HUDEP-2 (cell line): Measurements from ENCODE around the gene C2CD4A.

Experiments
- DNase-seq, 76 experiments: peaks; one replicate each; lab custom pipeline; 2025; ENCODE audit not compliant: unreplicated experiment in 76 of 76; lab: John Stamatoyannopoulos, UW

Gene C2CD4A

DNA sequence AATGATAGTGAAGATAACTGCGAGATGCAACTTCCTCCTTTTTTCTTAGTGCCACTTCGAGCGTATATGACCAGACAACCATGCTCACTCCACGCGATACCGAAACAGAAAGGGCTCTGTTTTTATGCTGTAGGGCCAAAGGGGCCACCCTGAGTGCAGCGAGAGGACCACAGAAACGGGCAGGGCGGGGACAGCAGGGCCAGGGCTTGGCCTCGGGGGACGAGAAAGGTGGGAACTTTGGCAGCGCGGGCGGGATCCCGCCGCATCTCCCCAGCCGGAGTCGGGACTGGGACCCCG, 7.0 kb upstream of the C2CD4A start:
- peak in 45 of 76 experiments; percentile 7 to 64 (median 37) for DNase-seq

DNA sequence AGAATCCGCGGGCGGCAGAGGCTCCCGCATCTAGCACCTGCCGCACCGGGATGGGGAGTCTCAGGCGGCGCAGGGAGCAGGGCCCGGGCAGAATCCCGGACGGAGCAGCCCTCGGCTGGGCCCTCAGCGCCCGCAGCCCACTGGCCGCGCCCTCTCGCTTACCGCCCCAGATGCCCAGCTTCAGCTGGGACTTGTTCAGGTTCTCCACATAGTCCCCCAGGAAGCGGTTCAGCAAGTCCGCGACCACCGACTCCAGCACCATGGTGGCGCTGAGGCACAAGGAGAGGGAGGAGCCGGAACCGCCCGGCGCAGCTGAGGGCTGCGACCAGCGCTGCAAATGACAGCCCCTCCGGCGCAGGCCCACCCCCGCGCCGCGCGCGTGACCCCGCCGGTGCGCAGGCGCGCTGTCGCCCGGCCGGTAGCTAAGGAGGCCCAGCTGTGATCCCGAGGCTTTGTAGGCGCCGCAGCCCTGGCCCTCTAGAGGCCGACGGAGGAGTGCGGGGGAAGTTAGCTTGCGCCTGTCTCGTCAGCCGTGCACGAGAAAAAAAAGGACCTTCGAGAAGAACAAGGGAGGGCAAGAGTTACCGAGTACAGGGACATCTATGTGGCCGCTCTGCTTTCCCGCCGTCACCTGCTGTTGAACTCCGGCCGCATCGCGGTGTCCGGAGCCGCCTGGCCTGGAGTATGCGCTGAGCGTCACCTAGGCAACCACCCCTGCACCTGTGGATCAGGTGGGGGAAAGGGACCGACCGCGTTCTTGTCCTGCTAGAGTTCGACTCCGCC, 6.5 kb upstream of the C2CD4A start, which contains the start of gene VPS13C:
VPS13C (minus strand) TSS at position 335 of the 783 bp plus-strand sequence; CDS start at position 262, 73 bp downstream.
- DNase-seq = peak in 75 of 76 experiments; percentile 25 to 94 (median 87)

DNA sequence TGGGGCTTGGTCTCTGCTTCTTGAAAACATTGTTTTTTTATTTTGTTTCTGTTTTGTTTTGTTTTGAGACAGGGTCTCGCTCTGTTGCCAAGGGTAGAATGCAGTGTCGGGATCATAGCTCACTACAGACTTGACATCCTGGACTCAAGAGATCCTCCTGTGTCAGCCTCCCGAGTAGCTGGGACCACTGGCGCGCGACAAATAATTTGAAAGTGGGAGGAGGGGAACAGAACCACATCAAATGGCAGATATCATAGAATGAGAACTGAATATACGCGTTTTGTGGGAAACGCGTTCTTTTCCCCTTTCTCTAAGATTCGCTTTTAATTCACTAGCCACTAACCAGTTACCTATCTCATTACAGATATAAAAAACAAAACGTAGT, 5.9 kb upstream of the C2CD4A start:
- peak in 3 of 76 experiments; percentile 24 to 44 (median 26) for DNase-seq

DNA sequence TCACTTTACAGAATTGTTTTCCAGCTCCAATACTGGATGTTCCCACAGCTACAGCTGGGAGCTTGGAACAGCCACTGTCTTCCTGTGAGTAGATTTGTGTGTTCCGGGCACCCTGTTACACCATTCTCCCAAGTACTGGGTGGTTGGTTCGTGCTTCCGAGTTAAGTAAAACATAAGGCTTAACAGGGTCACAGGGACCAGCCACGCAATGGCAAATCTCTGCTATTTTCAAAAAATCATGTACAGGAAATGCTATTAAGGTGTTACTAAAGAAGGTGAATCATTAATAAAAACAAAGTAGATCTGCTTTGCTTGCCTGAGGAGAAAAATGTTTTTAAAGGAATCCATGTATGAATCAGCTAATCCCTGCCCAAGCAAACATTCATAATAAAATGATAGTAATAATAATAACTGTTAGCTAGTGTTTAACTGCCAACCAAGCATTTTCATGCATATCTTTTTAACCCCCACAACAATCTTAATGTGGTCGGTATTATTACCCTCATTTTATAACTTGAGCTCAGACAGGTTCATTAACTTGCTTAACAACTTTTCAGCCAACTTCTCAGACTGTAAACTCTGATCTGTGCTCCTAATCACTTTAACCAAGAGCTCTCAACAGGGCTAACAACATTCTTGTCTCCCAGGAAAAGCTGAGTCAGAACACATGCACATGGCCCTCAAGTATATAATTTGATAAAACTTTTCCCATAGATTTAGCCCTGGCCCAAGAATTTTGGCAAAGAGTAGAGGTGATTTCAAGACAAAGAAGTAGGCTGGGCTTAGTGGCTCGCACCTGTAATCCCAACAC, 2.7 kb upstream of the C2CD4A start:
- no peak for DNase-seq

DNA sequence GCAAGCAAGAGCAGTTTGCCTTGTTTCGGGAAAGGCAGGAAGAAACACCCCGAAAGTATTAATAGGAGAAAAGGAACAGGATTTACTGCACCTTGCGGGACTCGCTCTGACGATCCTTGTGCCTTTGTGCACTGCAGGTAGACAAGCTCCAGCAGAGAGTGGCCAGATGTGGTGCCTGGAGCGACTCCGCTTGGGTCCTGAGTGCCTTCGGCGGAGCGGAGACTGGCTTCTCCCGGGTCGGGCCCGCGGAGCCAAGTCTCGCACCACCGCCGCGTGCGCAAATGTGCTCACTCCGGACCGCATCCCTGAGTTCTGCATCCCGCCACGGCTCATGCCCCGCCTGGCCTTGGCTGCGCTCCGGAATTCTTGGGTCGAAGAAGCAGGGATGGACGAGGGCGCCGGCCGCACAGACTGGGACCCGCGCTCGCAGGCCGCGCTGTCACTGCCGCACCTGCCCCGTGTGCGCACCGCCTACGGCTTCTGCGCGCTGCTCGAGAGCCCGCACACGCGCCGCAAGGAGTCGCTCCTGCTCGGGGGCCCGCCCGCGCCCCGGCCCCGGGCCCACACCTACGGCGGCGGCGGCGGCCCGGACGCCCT, 769 bp downstream of the C2CD4A start:
- DNase-seq = peak in 2 of 76 experiments; percentile 8 to 18

DNA sequence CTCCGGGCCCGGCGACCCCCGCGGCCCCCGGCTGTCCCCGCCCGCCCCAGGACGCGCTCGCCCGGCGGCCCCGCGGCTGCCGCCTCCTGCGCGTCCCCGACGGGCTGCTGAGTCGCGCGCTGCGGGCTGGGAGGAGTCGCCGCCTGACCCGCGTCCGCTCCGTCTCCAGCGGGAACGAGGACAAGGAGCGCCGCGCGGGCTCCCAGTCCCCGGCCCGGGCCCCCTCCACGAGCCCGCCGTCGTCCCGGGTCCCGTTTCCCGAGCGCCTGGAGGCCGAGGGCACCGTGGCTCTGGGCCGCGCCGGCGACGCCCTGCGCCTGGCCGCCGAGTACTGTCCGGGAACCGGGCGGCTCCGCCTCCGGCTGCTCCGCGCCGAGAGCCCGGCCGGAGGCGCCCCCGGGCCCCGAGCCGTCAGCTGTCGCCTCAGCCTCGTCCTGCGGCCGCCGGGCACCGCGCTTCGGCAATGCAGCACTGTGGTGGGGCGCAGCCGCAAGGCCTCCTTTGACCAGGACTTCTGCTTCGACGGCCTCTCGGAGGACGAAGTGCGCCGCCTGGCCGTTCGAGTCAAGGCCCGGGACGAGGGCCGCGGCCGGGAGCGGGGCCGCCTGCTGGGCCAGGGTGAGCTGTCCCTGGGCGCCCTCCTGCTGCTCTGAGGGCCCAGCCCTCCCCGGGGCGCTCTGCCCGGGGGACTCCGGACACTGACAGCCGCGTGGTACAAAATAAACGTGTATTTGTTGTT, 1.5 kb downstream of the C2CD4A start:
- peak in 10 of 76 experiments; percentile 4 to 23 (median 11) for DNase-seq

DNA sequence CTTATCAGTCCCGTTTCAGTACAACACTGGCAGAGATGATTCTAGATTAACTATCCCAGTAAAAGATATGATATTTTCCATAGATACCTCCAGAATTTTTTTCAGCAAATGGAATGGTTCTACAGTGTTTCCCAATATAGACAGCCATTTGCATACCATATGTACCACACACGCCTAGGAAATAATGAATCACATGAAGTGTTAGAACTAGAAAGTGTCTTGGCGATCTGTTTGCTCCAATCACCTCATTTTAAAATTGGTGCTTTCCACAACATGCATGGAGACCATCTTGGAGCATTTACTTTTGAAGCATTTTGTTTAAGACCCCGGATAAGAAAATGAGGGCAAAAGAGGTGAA, 2.0 kb downstream of the C2CD4A start:
- peak in 1 of 76 experiments; percentile 38 for DNase-seq

DNA sequence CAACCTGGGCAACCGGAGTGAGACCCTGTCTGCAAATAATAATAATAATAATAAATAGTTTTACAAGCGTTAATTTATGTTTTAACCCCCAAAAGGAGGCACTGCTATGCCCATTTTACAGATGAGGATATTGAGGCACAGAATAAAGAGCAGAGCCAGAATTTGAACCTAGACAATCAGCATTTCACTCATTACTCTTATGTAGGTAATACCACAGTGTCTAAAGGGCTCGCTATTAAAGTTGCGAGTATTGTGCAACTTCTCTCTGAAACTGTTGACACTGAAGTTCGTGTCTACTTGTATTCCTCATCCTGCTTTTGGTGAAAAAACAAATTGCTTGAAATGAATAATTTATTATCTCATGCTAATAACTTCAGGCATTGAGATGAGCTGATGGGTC, 2.8 kb downstream of the C2CD4A start:
- no peak for DNase-seq

DNA sequence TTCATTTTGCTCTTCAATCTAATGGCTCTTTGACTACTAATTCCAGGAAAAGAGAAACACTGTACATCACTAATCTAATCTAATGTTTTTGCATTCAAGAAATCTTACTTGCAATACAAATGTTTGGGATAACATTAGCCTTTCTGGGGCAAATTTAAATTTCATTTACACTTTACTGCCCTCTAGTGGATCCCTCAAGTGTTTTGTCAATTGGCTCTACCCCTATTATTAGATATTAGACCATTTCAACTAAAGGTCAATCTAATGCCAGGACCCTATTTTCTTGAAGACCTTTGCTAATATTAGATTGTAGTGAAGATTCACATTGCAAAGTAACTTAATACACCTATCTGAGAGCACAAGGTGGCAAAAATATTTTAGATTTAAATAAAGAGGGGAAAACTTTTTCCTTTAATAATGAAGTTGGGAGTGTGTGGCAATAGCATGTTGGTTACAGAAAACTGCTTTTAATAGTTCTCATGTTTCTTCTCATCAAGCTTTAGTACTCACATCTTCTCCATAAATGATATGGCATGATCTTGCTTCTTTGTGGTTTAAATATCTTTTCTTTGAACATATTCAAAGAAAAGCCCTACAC, 5.0 kb downstream of the C2CD4A start:
- peak in 10 of 76 experiments; percentile 1 to 35 (median 16) for DNase-seq

DNA sequence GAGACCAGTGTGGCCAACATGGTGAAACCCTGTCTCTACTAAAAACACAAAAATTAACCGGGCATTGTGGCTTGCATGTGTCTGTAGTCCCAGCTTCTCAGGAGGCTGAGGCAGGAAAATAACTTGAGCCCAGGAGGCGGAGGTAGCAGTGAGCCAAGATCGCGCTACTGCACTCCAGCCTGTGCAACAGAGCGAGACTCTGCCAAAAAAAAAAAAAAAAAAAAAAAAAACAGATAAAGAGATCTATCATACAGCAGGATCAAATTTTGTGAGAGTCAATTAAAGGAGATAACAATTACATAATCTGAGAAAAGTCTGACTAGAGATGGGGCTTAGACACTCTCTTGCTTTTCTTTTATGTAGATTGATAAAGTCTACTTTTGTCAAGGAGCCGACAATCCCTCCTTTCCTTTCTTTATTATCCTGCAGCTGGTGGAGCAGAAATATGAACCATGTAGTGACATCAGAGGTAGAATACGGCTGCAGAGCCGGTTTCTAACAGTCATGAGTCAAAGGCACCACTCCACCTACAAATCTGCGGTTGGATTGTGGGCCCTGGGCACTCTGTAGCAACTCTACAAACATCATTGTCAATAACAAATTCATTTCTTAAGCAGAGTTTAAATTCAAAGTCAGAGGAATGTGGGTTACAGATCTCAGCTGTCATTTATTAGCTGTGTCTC, 9.0 kb downstream of the C2CD4A start:
- DNase-seq = no peak

DNA sequence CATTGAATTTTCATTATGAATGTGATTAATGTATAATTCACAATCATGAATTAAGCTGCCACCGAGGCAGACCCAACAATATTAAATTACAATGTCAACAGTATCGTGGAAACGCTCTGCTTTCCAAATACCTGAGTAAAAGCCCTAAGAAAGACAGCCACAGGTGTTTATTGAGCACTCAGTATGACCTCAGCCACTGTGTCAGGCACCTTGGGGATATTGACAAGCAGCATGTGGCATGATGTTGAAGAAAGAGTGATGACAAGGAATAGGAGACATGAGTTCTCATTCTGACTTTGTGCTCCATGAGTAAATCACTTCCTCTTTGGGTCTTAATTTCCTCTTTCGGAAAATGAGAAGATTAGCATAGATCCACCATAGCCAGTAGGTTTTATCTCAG, 12.8 kb downstream of the C2CD4A start:
- DNase-seq = no peak

DNA sequence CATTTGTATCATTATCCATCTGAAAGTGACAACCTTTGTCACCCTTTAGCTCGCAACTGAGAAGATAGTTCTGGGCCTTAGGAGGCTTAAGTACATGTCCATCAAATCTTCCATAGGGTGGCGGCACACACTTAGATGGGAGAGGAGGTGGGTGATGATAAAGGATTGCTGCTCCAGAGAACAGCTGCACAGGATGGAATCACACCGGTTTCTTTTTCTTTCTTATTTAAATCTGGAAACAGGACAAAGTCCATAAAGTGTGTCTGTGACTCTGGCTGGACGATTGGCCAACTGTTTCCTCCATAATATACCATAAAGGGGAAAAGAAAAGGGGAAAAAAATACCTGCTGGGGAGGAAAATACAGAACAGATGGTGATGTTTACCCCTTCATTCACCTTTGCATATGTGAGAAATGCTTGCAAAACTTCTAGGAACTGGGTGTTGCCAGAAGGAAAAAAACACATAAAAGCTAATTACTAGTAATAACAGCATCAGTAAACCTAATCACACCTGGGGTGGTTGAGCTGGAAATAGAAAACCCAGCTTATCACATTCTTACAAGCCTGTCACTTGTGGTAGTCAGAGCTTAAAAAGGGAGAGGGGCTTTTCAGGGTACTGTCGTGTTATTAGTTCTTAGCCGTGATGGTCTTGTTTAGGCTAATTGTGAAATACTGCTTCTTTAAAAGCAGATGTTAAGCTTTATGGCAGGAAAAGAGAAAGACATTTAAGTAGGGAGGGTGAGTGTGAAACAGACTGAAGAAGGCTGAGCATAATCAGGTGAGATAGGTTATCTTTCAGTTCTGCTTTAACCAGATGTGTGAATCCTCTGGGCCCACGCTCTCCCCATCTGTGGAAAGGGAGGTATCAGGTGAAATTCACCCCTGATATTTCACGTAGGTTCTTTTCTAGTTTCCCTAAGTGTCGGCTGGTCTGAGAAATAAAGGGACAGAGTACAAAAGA, 16.7 kb downstream of the C2CD4A start:
- DNase-seq = no peak

DNA sequence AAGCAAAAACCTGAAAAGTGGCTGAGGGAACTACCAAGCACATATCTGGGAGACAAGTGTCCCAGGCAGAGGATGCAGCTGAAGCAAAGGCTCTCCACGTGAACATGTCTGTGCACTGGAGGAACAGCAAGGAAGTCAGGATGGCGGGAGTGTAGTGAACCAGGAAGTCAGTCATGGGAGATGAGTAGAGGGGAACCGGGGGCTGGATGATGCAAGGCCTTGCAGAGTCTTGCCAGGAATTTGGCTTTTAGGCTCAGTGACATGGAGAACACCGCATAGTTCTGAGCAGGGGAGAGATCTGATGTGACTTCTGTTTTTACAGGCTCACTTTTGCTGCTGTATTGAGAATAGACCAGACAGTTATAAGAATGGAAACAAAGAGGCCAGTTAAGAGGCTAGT, 19.0 kb downstream of the C2CD4A start:
- DNase-seq = no peak

DNA sequence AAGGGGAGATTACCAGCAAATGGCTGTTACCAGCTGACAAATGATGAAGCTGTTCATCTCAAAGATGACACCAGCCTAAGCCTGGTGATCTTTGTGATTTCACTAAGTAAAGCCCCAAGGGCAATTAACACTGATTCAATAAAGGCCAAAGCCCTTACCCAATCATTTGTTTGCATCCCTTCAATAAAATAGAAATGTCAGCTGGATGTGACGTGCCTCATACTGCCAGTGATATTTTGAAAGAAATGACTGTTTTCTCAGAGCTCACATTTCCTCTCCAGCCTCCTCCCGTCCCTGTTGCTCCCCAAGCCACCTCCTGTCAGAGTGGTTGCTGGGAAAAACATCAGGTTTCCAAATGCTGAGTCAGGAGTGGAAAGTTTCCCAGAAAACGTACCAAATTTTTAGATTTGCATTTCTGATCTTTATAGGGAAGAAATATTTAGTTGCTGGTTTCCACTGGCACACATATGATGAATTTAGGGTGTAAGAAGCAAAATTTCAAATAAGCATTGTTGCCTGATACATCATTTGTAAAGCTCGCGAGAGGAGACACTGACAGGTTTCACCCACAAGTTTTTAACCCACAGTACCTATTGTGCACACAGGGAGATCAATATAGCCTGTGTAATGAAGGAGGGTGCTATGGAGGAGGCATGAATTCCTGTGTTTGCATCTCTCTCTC, 21.0 kb downstream of the C2CD4A start:
- DNase-seq = no peak

DNA sequence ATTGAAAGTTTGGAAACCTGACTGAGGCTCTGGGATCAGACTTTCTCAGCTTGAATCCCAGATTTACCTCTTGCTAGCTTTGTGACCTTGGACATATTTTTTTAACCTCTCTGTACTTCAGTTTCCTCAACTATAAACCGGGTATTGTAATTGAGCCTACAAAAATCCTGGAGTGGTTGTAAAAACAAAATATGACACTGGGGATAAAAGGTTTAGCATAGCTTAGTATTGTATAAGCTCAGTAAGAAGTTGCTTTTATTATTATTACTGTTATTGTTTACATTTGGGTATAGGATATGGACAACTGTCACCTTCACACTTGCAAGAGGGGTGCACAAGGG, 21.5 kb downstream of the C2CD4A start:
- no peak for DNase-seq

DNA sequence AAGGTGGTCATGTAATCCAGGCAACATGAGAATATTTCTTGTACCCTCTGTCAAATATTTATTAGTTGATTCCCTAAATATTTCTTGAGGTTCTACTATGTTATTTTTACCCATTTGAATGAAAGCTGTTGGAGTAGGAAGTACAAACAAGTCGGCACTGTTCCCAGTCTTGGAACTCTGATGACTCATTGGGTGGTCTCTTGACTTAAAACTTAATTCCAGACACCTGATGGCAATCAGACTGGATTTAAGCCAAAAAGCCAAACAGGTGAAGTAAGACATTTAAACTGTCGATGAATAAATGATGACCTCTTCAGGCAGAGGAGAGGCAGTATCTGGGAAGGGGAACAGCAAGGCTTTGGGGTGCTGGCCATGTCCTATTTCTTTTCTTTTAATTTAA, 22.8 kb downstream of the C2CD4A start:
- no peak for DNase-seq

DNA sequence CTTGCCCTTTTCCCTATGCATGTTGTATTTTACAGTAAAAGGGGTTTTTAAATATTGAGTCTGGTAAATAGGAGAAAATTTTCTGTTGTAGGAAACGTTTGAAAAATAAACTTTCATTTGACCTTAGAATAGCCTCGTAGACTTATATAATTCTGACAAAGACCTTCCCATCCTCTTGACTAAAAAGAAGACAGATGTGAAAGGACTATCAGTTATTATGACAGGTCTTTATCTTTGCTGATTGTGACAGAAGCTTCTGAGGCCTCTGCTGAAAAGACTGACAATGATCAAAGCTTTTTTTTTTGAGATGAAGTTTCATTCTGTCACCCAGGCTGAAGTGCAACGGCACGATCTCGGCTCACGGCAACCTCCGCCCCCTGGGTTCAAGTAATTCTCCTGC, 24.2 kb downstream of the C2CD4A start:
- DNase-seq = no peak

DNA sequence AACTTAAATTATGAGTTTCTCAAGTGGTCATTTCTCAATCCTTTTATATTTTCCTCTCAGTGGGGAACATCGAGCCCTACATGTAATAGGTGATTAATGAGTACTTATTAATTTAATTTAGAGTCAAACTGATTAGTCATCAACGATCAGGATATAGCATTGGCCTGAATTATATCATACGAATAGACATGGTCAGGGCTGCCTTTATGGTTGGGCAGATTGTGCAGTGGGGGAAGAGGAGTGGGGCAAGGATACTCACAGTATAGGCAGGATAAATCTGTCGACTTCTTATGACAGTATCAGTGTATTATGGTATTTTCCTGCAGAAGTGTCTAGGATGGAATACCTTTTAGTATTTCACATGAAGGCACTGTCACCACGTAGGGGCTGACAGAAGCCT, 27.0 kb downstream of the C2CD4A start:
- DNase-seq = no peak
